OCI-M2 (cell line): Measurements from ENCODE around the gene IGSF9B.
"Not testable (repeated sequence)": the region's sequence is repeated elsewhere in the genome, so short reads cannot be mapped to it uniquely, and the experiment has no call there.

Experiments used
- DNase-seq: peaks from one replicate; lab custom pipeline; 2025; ENCODE audit not compliant: unreplicated experiment; lab: John Stamatoyannopoulos, UW

IGSF9B gene, protein sequence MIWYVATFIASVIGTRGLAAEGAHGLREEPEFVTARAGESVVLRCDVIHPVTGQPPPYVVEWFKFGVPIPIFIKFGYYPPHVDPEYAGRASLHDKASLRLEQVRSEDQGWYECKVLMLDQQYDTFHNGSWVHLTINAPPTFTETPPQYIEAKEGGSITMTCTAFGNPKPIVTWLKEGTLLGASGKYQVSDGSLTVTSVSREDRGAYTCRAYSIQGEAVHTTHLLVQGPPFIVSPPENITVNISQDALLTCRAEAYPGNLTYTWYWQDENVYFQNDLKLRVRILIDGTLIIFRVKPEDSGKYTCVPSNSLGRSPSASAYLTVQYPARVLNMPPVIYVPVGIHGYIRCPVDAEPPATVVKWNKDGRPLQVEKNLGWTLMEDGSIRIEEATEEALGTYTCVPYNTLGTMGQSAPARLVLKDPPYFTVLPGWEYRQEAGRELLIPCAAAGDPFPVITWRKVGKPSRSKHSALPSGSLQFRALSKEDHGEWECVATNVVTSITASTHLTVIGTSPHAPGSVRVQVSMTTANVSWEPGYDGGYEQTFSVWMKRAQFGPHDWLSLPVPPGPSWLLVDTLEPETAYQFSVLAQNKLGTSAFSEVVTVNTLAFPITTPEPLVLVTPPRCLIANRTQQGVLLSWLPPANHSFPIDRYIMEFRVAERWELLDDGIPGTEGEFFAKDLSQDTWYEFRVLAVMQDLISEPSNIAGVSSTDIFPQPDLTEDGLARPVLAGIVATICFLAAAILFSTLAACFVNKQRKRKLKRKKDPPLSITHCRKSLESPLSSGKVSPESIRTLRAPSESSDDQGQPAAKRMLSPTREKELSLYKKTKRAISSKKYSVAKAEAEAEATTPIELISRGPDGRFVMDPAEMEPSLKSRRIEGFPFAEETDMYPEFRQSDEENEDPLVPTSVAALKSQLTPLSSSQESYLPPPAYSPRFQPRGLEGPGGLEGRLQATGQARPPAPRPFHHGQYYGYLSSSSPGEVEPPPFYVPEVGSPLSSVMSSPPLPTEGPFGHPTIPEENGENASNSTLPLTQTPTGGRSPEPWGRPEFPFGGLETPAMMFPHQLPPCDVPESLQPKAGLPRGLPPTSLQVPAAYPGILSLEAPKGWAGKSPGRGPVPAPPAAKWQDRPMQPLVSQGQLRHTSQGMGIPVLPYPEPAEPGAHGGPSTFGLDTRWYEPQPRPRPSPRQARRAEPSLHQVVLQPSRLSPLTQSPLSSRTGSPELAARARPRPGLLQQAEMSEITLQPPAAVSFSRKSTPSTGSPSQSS (N-terminal part only)

GRCh38 chr11:133956650-133957633 is at the start of gene IGSF9B:
Gene IGSF9B (minus strand): TSS chr11:133956968. CDS start chr11:133956754, 214 bp downstream.
- no peak for DNase-seq

DNA sequence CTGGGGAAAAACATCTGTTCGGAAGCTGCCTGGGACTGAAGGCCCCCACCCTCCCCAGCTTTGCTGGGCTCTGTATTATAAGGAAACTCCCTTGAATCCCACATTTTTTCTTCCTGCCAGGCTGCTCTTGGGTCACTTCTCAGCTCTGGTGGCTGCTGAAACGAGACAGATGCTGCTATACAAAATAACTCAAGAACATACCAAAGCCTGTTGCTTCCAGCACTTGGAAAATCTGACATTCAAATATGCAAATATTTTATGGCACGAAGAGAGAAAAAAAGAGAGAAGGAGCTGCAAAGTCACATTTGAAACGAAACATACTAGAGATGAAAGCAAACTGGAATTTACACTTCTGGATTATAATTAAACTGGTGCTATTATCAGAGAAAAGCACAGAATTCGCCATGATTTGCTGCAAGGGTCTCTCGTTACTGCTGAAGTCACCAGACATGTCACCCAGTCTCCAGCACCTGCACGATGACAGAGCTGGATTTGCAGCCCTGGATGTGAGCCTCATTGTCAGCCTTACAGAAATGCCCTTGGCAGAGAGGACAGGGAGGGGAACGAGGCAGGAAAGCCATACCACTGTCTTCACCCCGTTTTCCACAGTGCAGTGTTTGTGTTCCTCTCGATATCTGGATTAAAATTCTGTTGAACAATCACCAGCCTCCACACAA is 47.9 kb upstream of the IGSF9B start:
- no peak for DNase-seq

DNA sequence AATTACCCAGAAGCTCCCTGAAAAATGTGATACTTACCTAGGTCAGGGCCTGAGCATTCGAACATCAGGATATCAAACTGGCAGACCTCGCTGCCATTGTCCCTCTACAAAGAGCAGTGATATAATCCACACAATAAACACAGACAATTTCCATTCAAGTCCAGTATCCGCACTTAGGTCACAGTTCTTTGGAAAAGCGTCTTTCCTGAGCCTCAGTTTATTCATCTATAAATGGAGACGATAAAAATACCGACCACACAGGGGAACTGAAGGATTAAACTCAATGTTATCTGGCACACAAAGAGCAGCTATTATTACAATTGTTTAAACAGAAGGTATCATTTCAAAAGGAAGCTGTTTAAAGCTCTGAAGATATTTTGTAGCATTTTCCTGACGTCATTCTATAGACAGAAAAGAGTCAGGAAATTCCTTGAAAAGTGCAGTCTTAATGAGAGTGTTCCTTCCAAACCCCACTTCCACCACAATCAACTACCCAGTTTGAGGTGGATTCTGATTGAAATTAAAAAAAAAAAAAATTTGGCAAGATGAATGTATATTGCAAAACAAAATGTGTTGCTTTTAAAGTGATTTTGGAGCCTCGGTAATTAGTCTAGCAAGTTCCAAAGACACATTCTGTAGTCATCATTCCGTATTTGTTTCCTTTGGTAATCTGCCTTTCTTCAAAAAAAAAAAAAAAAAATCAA is 47.2 kb upstream of the IGSF9B start:
- DNase-seq: no peak

GRCh38 chr11:134002819-134003218 is 46.1 kb upstream of the IGSF9B start:
- DNase-seq: not testable (repeated sequence)

- DNase-seq: not testable (repeated sequence)
These were observed 45.6 kb upstream of the IGSF9B start for GRCh38 chr11:134002338-134002737.

- DNase-seq: no peak
These were observed 44.8 kb upstream of the IGSF9B start for GRCh38 chr11:134001596-134001995.

DNA sequence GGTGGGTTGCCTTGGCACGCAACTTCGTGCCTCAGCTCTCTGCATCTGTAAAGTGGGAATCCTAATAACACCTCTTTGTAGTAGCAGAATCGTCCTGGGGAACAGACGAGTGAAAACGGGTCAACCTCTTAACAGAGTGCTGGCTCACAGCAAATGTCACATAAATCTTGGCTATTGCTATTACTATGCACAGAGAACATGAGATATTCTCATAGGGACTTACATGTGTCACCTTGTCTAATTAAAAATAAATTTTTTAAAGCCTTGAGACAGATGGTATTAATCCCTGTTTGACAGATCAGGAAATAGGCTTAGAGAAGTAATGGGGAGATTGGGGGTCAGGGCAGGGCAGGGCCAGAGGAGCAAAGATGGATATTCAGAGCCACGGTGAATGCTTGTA is 44.3 kb upstream of the IGSF9B start:
- no peak for DNase-seq

DNA sequence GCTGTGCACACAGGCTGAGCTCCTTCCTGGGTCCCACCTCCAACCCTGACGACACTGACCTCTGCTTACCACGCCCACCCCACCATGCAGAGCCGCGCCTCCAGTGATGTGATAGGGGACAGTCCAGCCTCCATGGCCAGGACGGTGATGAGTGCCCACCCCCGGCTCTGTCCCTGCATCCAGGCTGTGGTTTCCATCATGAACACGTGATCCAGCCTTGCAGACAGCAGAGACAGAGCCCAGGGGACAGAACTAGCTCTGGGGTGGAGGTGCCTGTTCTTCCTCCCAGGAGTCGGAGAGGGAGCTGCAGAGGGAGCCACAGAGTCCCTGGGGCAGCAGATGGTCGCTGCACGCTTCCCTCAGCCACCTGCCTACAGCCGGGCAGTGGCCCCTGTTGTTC is 42.6 kb upstream of the IGSF9B start:
- DNase-seq: no peak

GRCh38 chr11:133997554-133997953 is 40.8 kb upstream of the IGSF9B start:
- DNase-seq: no peak

DNA sequence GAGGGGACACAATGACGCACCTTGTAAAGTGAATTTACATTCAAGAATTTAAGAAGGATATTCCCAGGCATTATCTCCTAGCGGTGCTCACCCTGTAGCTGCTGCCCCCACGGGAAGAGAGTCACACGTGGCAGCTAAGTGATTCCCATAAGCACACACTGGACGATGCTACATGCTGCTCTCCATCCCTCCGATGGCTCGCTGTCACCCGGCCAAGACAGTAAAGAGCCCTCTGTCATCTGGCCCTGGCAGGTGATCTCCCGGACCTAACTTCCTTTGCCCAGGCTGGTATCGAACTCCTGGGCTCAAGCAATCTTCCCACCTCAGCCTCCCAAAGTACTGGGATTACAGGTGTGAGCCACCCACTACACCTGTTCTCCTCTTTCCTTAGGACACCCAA is 39.9 kb upstream of the IGSF9B start:
- DNase-seq: no peak

- no peak for DNase-seq
These were observed 38.3 kb upstream of the IGSF9B start for GRCh38 chr11:133995066-133995465.

GRCh38 chr11:133993921-133994320 is 37.2 kb upstream of the IGSF9B start:
- no peak for DNase-seq

- DNase-seq: no peak
These were observed 36.3 kb upstream of the IGSF9B start for GRCh38 chr11:133993107-133993506.

- no peak for DNase-seq
These were observed 35.4 kb upstream of the IGSF9B start for GRCh38 chr11:133992121-133992520.

DNA sequence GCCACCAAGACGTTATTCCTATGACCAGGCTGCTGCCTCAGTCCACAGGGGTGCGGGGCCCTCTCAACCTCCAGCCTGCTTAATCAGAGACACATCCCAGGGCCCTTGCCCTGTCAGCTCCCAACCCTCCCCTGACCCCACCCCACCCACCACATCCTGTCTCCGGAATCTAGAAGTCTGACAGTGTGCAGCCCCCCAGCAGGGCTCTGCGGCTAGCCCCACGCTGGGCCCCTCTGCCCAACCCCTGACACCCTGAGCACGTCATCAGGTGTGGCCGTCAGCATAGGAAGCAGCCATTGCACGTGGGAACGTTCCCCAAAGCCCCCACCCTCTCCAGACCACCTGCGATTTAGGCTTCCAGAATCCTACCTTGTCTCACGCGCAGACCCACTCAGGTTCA is 34.3 kb upstream of the IGSF9B start:
- no peak for DNase-seq

- DNase-seq: no peak
These were observed 33.7 kb upstream of the IGSF9B start for GRCh38 chr11:133990501-133990900.

DNA sequence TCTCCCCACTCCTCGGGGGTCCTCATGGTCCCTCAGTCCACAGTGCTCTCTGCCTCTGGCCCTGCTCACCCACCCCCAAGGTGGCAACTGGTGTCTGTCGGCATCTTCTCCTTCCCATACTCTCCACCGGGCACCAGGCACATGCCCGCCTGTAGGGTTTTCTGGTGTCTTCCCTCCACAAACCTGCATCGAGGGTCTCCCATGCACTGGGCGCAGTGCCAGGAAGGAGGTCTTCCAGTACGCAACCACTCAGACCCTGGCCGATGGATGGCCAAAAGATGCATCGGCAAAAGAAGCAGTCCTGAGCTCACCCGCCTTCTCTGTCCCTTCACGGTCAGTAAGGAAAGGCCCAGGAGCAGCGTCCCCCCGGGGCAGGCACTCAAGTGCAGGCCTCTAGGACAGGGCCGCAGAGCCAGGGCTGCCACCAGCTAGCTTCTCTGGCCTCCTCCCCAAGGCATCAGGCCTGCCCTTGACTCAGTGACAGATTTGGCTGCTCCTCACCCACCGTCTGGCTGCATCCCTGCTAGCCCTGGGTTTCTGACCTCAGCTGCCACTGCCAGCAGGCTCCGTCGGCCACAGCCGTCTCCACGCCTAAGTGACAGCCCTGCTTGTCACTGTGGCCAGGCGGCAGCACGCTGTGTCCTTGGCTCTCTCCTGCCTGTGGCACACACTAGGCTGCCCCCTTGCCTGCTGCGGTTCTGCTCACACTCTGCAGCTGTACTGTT is 32.1 kb upstream of the IGSF9B start:
- DNase-seq: no peak

- no peak for DNase-seq
These were observed 30.4 kb upstream of the IGSF9B start for GRCh38 chr11:133987171-133987570.
